ENCODE data around the gene PAXX. TPM values are rescaled to one million over a fixed set of nuclear protein-coding genes. Genes with fewer than 3 reads are reported as not detected.

The PAXX gene
- total and polyA plus RNA-seq, 12 donors = 12.7 to 131 (median 17.1) TPM

DNA sequence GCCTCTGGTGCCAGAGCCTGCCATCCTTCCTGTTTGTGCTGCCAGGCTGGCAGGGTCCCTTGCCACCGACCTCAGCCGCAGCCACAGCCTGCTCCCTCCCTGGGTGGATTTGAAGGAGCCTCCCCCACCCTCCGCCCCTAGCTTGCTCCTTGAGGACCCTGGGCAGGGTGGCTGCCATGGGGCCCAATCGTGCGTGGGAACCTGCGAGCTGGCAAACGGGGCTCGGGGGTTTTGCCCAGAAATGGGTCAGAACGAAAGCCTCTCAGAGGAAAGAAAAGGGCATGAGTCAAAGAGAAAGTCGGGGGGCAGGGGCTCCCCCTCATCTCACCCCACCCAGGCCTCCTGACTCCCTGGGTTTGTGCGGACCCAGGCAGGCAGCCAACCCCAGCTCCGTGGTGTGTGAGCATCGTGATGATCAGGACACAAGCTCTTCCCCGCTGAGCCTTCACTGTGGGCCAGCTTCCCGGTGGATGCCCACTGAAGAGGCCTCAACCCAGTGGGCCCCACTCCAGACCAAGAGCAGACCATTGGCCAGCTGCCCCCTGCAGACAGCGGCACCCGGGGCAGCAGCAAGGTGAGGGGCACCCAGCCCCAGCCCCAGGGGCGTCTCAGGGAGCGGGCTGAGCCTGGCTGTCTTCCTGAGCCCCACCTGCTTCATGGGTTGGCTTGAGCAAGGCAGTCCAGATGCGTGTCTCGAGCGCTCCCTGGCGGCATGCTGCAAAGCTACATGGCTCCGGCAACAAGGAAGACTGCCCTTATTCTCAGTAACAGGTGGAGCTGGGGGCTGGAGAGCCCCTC is 42.7 kb downstream of the PAXX start:
- peaks cover 0 to 28% (median 13%) of the 10 kb centered on the region in 9 donors for H3K36me3 ChIP-seq
- peak overlapping the region in 2 of 10 donors; percentile 6 to 83 for H3K27ac ChIP-seq
- DNase-seq (peak; percentile 76 to 86), ATAC-seq (peak; percentile 67 to 89 (median 79))
- no peaks in the 10 kb centered on the region for H3K27me3 ChIP-seq
- 23 to 27% methylated on average over 24 of the region's 24 CpGs for WGBS, 2 donors
- intact Hi-C loops (cut with DNase I) = loop anchor here (1.0 to 5.0 kb wide), 7 partner anchors 86 to 250 kb away; partner anchors contain the start of gene C8G (in 4 of the 10)
- H3K4me1 ChIP-seq = peaks cover 6 to 45% (median 11%) of the 10 kb centered on the region in 9 donors
- TF ChIP-seq CTCF (IDR thresholded peaks at IDR 0.05) = peak; percentile 88 to 95 (median 93)
- peak overlapping the region in 1 of 10 donors; percentile 15 for H3K4me3 ChIP-seq
- no peaks in the 10 kb centered on the region for H3K9me3 ChIP-seq

DNA sequence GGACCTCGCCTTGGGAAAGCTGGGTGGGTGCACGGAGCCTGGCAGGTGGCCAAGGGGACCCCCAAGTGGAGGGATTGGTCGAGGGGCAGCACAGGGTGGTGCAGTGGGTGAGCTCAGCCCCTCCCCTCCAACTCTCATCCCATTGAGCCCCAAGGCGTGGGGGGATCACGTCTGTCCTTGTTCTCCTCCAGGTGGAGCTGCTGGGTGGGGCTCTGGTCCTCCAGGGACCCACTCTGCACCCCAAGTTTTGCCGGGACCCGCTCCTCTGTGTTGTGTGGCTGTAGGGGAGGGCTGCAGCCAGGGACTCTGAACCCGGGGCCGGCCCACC is 43.2 kb downstream of the PAXX start:
- Histone ChIP-seq H3K9me3 (no peaks in the 10 kb centered on the region), H3K36me3 (peaks cover 0 to 34% (median 16%) of the 10 kb centered on the region in 9 donors), H3K4me1 (peaks cover 6 to 40% (median 11%) of the 10 kb centered on the region in 9 donors), H3K27me3 (no peaks in the 10 kb centered on the region), H3K4me3 (no peak overlapping the region), H3K27ac (peak overlapping the region in 1 of 10 donors; percentile 83)
- intact Hi-C loops (cut with DNase I) = loop anchor here in 9 of 10 donors (1.0 to 5.0 kb wide), 7 partner anchors 87 to 251 kb away; partner anchors contain the start of gene C8G (in 2 of the 9)
- WGBS, 2 donors = 26 to 27% methylated on average over 9 of the region's 9 CpGs
- ATAC-seq (peak in 5 of 8 donors; percentile 2 to 34 (median 14)), DNase-seq (no peak)
- peak in 4 of 9 donors; percentile 20 to 45 (median 26) for TF ChIP-seq CTCF (IDR thresholded peaks at IDR 0.05)

DNA sequence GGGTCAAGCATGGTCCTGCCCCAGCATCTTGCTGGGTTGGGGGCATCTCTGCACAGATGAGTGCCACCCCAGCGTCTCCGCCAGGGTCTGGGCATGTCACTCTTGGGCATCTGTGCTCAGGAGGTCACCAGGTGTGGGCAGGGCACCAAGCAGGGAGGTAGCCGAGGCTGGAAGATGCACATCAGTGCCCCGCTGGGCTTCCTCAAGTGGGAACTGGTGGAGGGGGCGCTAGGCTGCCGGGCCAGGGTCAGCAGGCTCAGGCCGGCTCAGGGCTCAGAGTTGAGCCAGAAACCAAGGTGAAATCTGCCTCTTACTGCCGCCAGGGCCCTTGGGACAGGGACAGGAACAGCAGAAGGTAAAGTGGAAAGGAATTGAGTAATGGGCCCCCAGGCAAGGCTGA is 43.7 kb downstream of the PAXX start:
- no peak overlapping the region for H3K27ac ChIP-seq
- WGBS, 2 donors = 76 to 80% methylated on average over 8 of the region's 8 CpGs
- no peaks in the 10 kb centered on the region for H3K9me3 ChIP-seq
- TF ChIP-seq CTCF (IDR thresholded peaks at IDR 0.05) = no peak
- ATAC-seq (peak in 2 of 8 donors; percentile 1 to 5), DNase-seq (no peak)
- H3K36me3 ChIP-seq = peaks cover 4 to 38% (median 20%) of the 10 kb centered on the region in 9 donors
- peaks cover 6 to 36% (median 13%) of the 10 kb centered on the region in 9 donors for H3K4me1 ChIP-seq
- no peaks in the 10 kb centered on the region for H3K27me3 ChIP-seq
- intact Hi-C loops (cut with DNase I) = loop anchor here in 9 of 10 donors (1.0 to 5.0 kb wide), 7 partner anchors 87 to 251 kb away; partner anchors contain the start of gene C8G (in 2 of the 9)
- no peak overlapping the region for H3K4me3 ChIP-seq

DNA sequence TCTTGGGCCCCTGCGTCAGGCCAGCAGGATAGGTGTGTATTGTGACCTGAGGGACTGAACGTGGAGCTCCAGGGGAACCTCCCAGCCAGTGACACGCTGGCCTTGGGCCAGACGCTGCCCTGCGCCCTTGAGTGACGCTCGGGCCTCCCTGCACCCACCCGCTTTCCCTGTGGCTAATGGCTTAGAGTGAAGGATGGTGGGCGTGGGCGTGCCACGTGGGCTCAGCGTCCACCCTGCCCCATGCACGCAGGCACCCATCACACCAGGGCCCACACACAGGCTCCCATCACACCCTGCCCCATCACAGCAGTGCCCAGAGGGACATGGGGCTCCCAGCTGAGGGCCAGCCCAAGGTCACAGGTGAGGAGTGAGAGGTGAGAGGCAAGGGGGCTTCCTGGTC is 44.8 kb downstream of the PAXX start:
- 79 to 87% methylated on average over 13 of the region's 13 CpGs for WGBS, 2 donors
- peaks cover 7 to 29% (median 24%) of the 10 kb centered on the region in 9 donors for H3K4me1 ChIP-seq

More for the DNA sequence above, 44.8 kb downstream of the PAXX start:
- no peak overlapping the region for H3K4me3 ChIP-seq
- TF ChIP-seq CTCF (IDR thresholded peaks at IDR 0.05) = no peak
- H3K27me3 ChIP-seq = no peaks in the 10 kb centered on the region
- ATAC-seq (no peak), DNase-seq (no peak)
- H3K27ac ChIP-seq = no peak overlapping the region
- intact Hi-C loops (cut with DNase I) = loop anchor here in 4 of 10 donors (2.0 to 5.0 kb wide), 3 partner anchors 90 to 250 kb away; partner anchors contain the start of gene C8G (in 2 of the 4)
- H3K9me3 ChIP-seq = no peaks in the 10 kb centered on the region
- peaks cover 4 to 48% (median 20%) of the 10 kb centered on the region in 9 donors for H3K36me3 ChIP-seq

Data from heart right ventricle (tissue), 16 donors.